HCT116 (cell line): ENCODE results near the gene PFKM. TPM values are rescaled to one million over a fixed set of nuclear protein-coding genes. Genes with fewer than 3 reads are reported as not detected.

Experiments
- ATAC-seq: fragments of 200-7000 bp; cut with Tn5 transposase; 2 replicates; pipeline ENCODE4 v1.9.1; 2020; ENCODE audit warnings: mild to moderate bottlenecking, moderate library complexity
- BruUV-seq: library from RNA; stranded (reverse); fragments of 400-500 nt; replicated peaks from 2 replicates; lab custom pipeline; 2021; lab: Mats Ljungman, UMichigan
- CTCF ChIA-PET: fragments of 300-600 bp; sonication (Branson Sonifier 250); formaldehyde crosslinking; loops from one replicate; lab custom pipeline; 2021; ENCODE audit warnings: antibody characterized with exemption; lab: Charles Lee
- POLR2A ChIA-PET: fragments of 300-600, 350-600 bp; sonication (Branson Sonifier 250); formaldehyde crosslinking; loops from one replicate; lab custom pipeline; 2021; ENCODE audit warnings: antibody characterized with exemption; lab: Charles Lee
- RAD21 ChIA-PET, 2 experiments: fragments of 300-600 bp; sonication (Branson Sonifier 250); formaldehyde crosslinking; loops; one replicate each; lab custom pipeline; 2023; ENCODE audit warnings: low total read pairs in 2 of 2; ENCODE audit not compliant: uncharacterized antibody in 2 of 2, unreplicated experiment in 2 of 2, low non-redundant PET in 1 of 2; lab: Charles Lee
- DNase-seq: peaks from one replicate; pipeline ENCODE4 v3.0.0-alpha.2; 2010; ENCODE audit warnings: low read depth, low spot score
- H2AFZ ChIP-seq: fragments of 200-600 bp; shearing (Covaris generic), sonication (generic); 2 replicates; pipeline ENCODE4 v1.6.1; 2017; ENCODE audit warnings: low read depth, mixed run types, mixed read lengths, antibody characterized with exemption, low read length; ENCODE audit not compliant: poor library complexity, severe bottlenecking
- H3K27ac ChIP-seq: 2 replicates; pipeline ENCODE4 v1.5.1; 2012; ENCODE audit warnings: low read depth, low read length
- H3K27me3 ChIP-seq: fragments of 200-600 bp; sonication (generic); 2 replicates; pipeline ENCODE4 v1.6.1; 2016; ENCODE audit warnings: mixed run types, low read length, mixed read lengths; ENCODE audit not compliant: insufficient read depth
- H3K36me3 ChIP-seq, 2 experiments: fragments of 200-500 bp in 1 of 2; fragments of 200-600 bp in 1 of 2; sonication (Bioruptor generic) in 1 of 2; sonication (generic) in 1 of 2; 2 replicates each; pipeline versions ENCODE4 v1.5.1 to v1.6.1; 2014 to 2016; ENCODE audit warnings: low read length in 2 of 2, inconsistent platforms in 1 of 2, mixed read lengths in 1 of 2, mixed run types in 1 of 2; ENCODE audit not compliant: insufficient read depth in 2 of 2, control insufficient read depth in 1 of 2
- H3K4me1 ChIP-seq, 2 experiments: fragments of 200-600 bp in 1 of 2; sonication (generic) in 1 of 2; 2 replicates each; pipeline versions ENCODE4 v1.5.1 to v1.6.1; 2012 to 2017; ENCODE audit warnings: low read length in 2 of 2, inconsistent platforms in 1 of 2, mild to moderate bottlenecking in 1 of 2, mixed read lengths in 1 of 2, mixed run types in 1 of 2, moderate library complexity in 1 of 2; ENCODE audit not compliant: insufficient read depth in 2 of 2, control insufficient read depth in 1 of 2
- H3K4me2 ChIP-seq: fragments of 200-600 bp; sonication (generic); 2 replicates; pipeline ENCODE4 v1.6.1; 2017; ENCODE audit warnings: mixed run types, low read length, mixed read lengths
- H3K4me3 ChIP-seq, 2 experiments: fragments of 200-600 bp in 1 of 2; sonication (generic) in 1 of 2; replicated peaks in 1 of 2; 2 replicates each; pipeline ENCODE4 v1.5.1; 2011 to 2016; ENCODE audit warnings: low read length in 2 of 2, control low read depth in 1 of 2, low read depth in 1 of 2, mild to moderate bottlenecking in 1 of 2, mixed read lengths in 1 of 2, mixed run types in 1 of 2
- H3K79me2 ChIP-seq: fragments of 200-600 bp; sonication (generic); 2 replicates; pipeline ENCODE4 v1.6.1; 2017; ENCODE audit warnings: mild to moderate bottlenecking, mixed run types, low read length, moderate library complexity, mixed read lengths; ENCODE audit not compliant: insufficient read depth
- H3K9ac ChIP-seq: fragments of 200-600 bp; sonication (generic); 2 replicates; pipeline ENCODE4 v1.6.1; 2016; ENCODE audit warnings: low read length, mixed read lengths
- H3K9me2 ChIP-seq: fragments of 200-600 bp; sonication (generic), shearing (Covaris generic); 2 replicates; pipeline ENCODE4 v1.6.1; 2017; ENCODE audit warnings: mixed run types, mild to moderate bottlenecking, moderate library complexity; ENCODE audit not compliant: insufficient read depth
- H3K9me3 ChIP-seq, 2 experiments: fragments of 200-500 bp in 1 of 2; fragments of 200-600 bp in 1 of 2; sonication (Bioruptor generic) in 1 of 2; sonication (generic) in 1 of 2; 2 replicates each; pipeline ENCODE4 v1.6.1; 2014 to 2017; ENCODE audit warnings: low read length in 2 of 2, mixed read lengths in 2 of 2, inconsistent platforms in 1 of 2, low read depth in 1 of 2, mild to moderate bottlenecking in 1 of 2, mixed run types in 1 of 2, moderate library complexity in 1 of 2; ENCODE audit not compliant: control insufficient read depth in 1 of 2, insufficient read depth in 1 of 2
- H4K20me1 ChIP-seq: fragments of 200-600 bp; sonication (generic), shearing (Covaris generic); 2 replicates; pipeline ENCODE4 v1.6.1; 2017; ENCODE audit warnings: mixed run types, mild to moderate bottlenecking, moderate library complexity; ENCODE audit not compliant: insufficient read depth
- CBX3 ChIP-seq: IDR thresholded peaks from 2 replicates; pipeline ENCODE4 v1.6.1; 2012; ENCODE audit warnings: low read depth
- CEBPB ChIP-seq: IDR thresholded peaks from 2 replicates; pipeline ENCODE4 v1.6.1; 2012; ENCODE audit warnings: low read depth
- CTCF ChIP-seq, 3 experiments: fragments of 200-600 bp in 1 of 3; sonication (generic) in 1 of 3; IDR thresholded peaks in 2 of 3; conservative IDR thresholded peaks in 1 of 3; 2 replicates each; pipeline ENCODE4 v1.5.1; 2012 to 2017; ENCODE audit warnings: low read depth in 2 of 3, low read length in 2 of 3, antibody characterized with exemption in 1 of 3, borderline replicate concordance in 1 of 3, control low read depth in 1 of 3, mild to moderate bottlenecking in 1 of 3, mixed read lengths in 1 of 3, mixed run types in 1 of 3, moderate library complexity in 1 of 3; ENCODE audit not compliant: insufficient read depth in 1 of 3
- EGR1 ChIP-seq: IDR thresholded peaks from 2 replicates; pipeline ENCODE4 v1.6.1; 2012; ENCODE audit warnings: low read depth
- ELF1 ChIP-seq: IDR thresholded peaks from 2 replicates; pipeline ENCODE4 v1.6.1; 2012; ENCODE audit warnings: low read depth, borderline replicate concordance
- EZH2 ChIP-seq: fragments of 200-600 bp; sonication (generic); IDR thresholded peaks from 2 replicates; pipeline ENCODE4 v1.6.1; 2017; ENCODE audit warnings: antibody characterized with exemption, mixed run types
- FOSL1 ChIP-seq: IDR thresholded peaks from 2 replicates; pipeline ENCODE4 v1.6.1; 2012; ENCODE audit warnings: low read depth
- JUND ChIP-seq: IDR thresholded peaks from 2 replicates; pipeline ENCODE4 v1.6.1; 2012
- POLR2A ChIP-seq: IDR thresholded peaks from 2 replicates; pipeline ENCODE4 v1.7.0; 2011; ENCODE audit warnings: borderline replicate concordance; ENCODE audit not compliant: insufficient read depth, insufficient read length; ENCODE audit errors: extremely low read depth
- POLR2AphosphoS5 ChIP-seq: IDR thresholded peaks from 2 replicates; pipeline ENCODE4 v1.6.1; 2011; ENCODE audit warnings: mild to moderate bottlenecking, low read depth, low read length, moderate library complexity
- RAD21 ChIP-seq: IDR thresholded peaks from 2 replicates; pipeline ENCODE4 v1.6.1; 2012; ENCODE audit warnings: low read depth, mild to moderate bottlenecking
- SP1 ChIP-seq: IDR thresholded peaks from 2 replicates; pipeline ENCODE4 v1.6.1; 2012; ENCODE audit warnings: low read depth
- TCF7L2 ChIP-seq: IDR thresholded peaks from 2 replicates; pipeline ENCODE4 v1.7.0; 2011; ENCODE audit warnings: borderline replicate concordance, inconsistent platforms; ENCODE audit not compliant: insufficient read depth, insufficient read length; ENCODE audit errors: extremely low read depth
- YY1 ChIP-seq: IDR thresholded peaks from 2 replicates; pipeline ENCODE4 v1.6.1; 2011; ENCODE audit warnings: low read length, low read depth, moderate library complexity, mild to moderate bottlenecking; ENCODE audit not compliant: insufficient replicate concordance; ENCODE audit errors: extremely low read depth
- ZBTB33 ChIP-seq: IDR thresholded peaks from 2 replicates; pipeline ENCODE4 v1.6.1; 2011; ENCODE audit warnings: mild to moderate bottlenecking, low read length, moderate library complexity; ENCODE audit not compliant: insufficient replicate concordance; ENCODE audit errors: extremely low read depth
- ZFX ChIP-seq: fragments of 450-650 bp; IDR thresholded peaks from 2 replicates; pipeline ENCODE4 v1.6.1; 2017
- ZNF274 ChIP-seq: fragments of 200-500 bp; sonication (Bioruptor generic); IDR thresholded peaks from 2 replicates; pipeline ENCODE4 v1.6.1; 2014; ENCODE audit warnings: mild to moderate bottlenecking, low read depth, low read length, inconsistent platforms
- intact Hi-C: fragments of 100-400 bp; cut with micrococcal nuclease; formaldehyde crosslinking; loops from 2 replicates; pipeline ENCODE4 v1.10.0; 2022
- total RNA-seq: library from RNA; stranded (reverse); gene quantifications from one replicate; pipeline ENCODE4 v1.2.1, GENCODE V29; 2021; ENCODE audit not compliant: unreplicated experiment
- TF ChIP-seq, protein P1 (sequence below): IDR thresholded peaks from 2 replicates; pipeline ENCODE4 v1.6.1; 2012; ENCODE audit warnings: low read depth

PFKM gene
- total RNA-seq, 1 experiment from 2014 or later = 144 TPM

DNA sequence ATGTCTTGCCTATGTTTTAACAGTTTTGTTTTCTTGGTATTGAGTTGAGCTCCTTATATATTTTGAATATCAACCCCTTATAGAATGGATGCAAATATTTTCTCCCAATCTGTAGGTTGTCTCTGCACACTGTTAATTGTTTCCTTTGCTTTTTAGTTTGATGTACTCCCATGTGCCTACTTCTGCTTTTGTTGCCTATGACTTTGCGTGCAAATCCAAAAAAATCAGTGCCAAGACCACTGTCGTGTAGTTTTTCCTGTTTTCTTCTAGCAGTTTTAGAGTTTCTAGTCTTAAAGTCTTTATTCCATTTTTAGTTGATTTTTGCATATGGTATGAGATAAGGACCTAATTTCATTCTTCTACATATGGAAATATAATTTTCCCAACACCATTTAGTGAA is 42.1 kb upstream of the PFKM start (continued):
- TF ChIP-seq SP1 (no peak), RAD21 (no peak), EZH2 (no peak), YY1 (no peak), CTCF (IDR thresholded peaks at IDR 0.05 in 2 of 3, conservative IDR thresholded peaks at IDR 0.05 in 1 of 3; ENCODE audit: borderline replicate concordance in 1 of 3, insufficient read depth in 1 of 3, low read depth in 2 of 3, low read length in 2 of 3) (no peak)

GRCh38 chr12:48078901-48079300 is 40.3 kb upstream of the PFKM start:
- RAD21 ChIA-PET = no interaction called here
- Histone ChIP-seq H3K9ac (no peak overlapping the region), H3K9me2 (no peaks in the 10 kb centered on the region), H3K4me3 (no peak overlapping the region), H3K4me2 (no peak overlapping the region), H3K4me1 (no peaks in the 10 kb centered on the region), H3K36me3 (peaks cover 13 to 23% of the 10 kb centered on the region in 2 experiments; a peak in 2 of 4 replicates), H4K20me1 (no peaks in the 10 kb centered on the region), H3K27ac (no peak overlapping the region), H3K79me2 (no peaks in the 10 kb centered on the region), H2AFZ (no peak overlapping the region), H3K27me3 (no peaks in the 10 kb centered on the region), H3K9me3 (no peaks in the 10 kb centered on the region)
- CTCF ChIA-PET = no interaction called here
- POLR2A ChIA-PET = no interaction called here
- BruUV-seq = no TSS peak
- ATAC-seq = no peak
- TF ChIP-seq ZFX (no peak), CEBPB (no peak), CBX3 (no peak), FOSL1 (no peak), ELF1 (no peak), EGR1 (no peak), RAD21 (no peak), ZBTB33 (no peak), POLR2A (no peak), JUND (no peak), TCF7L2 (no peak), ZNF274 (no peak), POLR2AphosphoS5 (no peak)
- TF ChIP-seq, protein P1, sequence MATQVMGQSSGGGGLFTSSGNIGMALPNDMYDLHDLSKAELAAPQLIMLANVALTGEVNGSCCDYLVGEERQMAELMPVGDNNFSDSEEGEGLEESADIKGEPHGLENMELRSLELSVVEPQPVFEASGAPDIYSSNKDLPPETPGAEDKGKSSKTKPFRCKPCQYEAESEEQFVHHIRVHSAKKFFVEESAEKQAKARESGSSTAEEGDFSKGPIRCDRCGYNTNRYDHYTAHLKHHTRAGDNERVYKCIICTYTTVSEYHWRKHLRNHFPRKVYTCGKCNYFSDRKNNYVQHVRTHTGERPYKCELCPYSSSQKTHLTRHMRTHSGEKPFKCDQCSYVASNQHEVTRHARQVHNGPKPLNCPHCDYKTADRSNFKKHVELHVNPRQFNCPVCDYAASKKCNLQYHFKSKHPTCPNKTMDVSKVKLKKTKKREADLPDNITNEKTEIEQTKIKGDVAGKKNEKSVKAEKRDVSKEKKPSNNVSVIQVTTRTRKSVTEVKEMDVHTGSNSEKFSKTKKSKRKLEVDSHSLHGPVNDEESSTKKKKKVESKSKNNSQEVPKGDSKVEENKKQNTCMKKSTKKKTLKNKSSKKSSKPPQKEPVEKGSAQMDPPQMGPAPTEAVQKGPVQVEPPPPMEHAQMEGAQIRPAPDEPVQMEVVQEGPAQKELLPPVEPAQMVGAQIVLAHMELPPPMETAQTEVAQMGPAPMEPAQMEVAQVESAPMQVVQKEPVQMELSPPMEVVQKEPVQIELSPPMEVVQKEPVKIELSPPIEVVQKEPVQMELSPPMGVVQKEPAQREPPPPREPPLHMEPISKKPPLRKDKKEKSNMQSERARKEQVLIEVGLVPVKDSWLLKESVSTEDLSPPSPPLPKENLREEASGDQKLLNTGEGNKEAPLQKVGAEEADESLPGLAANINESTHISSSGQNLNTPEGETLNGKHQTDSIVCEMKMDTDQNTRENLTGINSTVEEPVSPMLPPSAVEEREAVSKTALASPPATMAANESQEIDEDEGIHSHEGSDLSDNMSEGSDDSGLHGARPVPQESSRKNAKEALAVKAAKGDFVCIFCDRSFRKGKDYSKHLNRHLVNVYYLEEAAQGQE = no peak
- intact Hi-C loops = no loop called here
- no peak for DNase-seq
